Gastrocnemius medialis (tissue), 4 donors: ENCODE measurements around the gene REC8. TPM values are rescaled to one million over a fixed set of nuclear protein-coding genes. Genes with fewer than 3 reads are reported as not detected.

ENCODE experiments used
- ATAC-seq, 2 donors: fragments of 150-250 bp; one replicate each; pipeline ENCODE4 v1.9.1; 2016
- DNase-seq, 2 donors: peaks; one replicate each; pipeline ENCODE4 v3.0.0-alpha.2; 2019
- H3K27ac ChIP-seq, 4 donors: fragments of 200-600 bp; sonication (generic); 1 replicate in 1 of 4; 2 replicates in 3 of 4; pipeline ENCODE4 v1.5.1; 2016 to 2018; ENCODE audit warnings: mild to moderate bottlenecking in 2 of 4, moderate library complexity in 1 of 4
- H3K27me3 ChIP-seq, 3 donors: fragments of 200-600 bp; sonication (generic) in 2 of 3; 1 replicate in 1 of 3; 2 replicates in 2 of 3; pipeline versions ENCODE4 v1.5.1 to v1.6.0; 2016 to 2019; ENCODE audit warnings: mild to moderate bottlenecking in 1 of 3, moderate library complexity in 1 of 3
- H3K36me3 ChIP-seq, 2 donors: fragments of 200-600 bp; sonication (generic) in 1 of 2; one replicate each; pipeline ENCODE4 v1.5.1; 2017 to 2018
- H3K4me1 ChIP-seq, 2 donors: fragments of 200-600 bp; sonication (generic) in 1 of 2; one replicate each; pipeline ENCODE4 v1.5.1; 2016 to 2017; ENCODE audit warnings: mild to moderate bottlenecking in 2 of 2
- H3K4me3 ChIP-seq, 4 donors: fragments of 200-600 bp; sonication (generic) in 3 of 4; 1 replicate in 1 of 4; 2 replicates in 3 of 4; pipeline ENCODE4 v1.5.1; 2016 to 2019; ENCODE audit warnings: mild to moderate bottlenecking in 2 of 4
- H3K9me3 ChIP-seq, 3 donors: fragments of 200-600 bp; sonication (generic) in 2 of 3; 1 replicate in 1 of 3; 2 replicates in 2 of 3; pipeline ENCODE4 v1.5.1; 2016 to 2019
- CTCF ChIP-seq, 5 experiments: fragments of 450-650 bp in 3 of 5; fragments of 200-600 bp in 2 of 5; sonication (generic) in 2 of 5; IDR thresholded peaks in 4 of 5; conservative IDR thresholded peaks in 1 of 5; 1 replicate in 4 of 5; 2 replicates in 1 of 5; pipeline ENCODE4 v1.5.1; 2016 to 2019; ENCODE audit warnings: antibody characterized with exemption in 5 of 5, mild to moderate bottlenecking in 3 of 5, moderate library complexity in 3 of 5
- POLR2A ChIP-seq, 2 donors: fragments of 450-650 bp; IDR thresholded peaks; one replicate each; pipeline ENCODE4 v1.6.1; 2017; ENCODE audit warnings: antibody characterized with exemption in 2 of 2, mild to moderate bottlenecking in 2 of 2, moderate library complexity in 2 of 2
- in situ Hi-C, 4 donors: fragments of 200-750 bp; cut with MboI; loops; one replicate each; pipeline versions ENCODE4 v1.15.0 to v1.8.0; 2017; ENCODE audit warnings: low sequenced_read_pairs in 4 of 4
- intact Hi-C: fragments of 100-400 bp; cut with DNase I; formaldehyde crosslinking; loops from one replicate; pipeline ENCODE4 v1.15.1; 2023; ENCODE audit warnings: low total_unique reads
- total RNA-seq, 4 donors: library from RNA; depleted of rRNA; stranded (reverse); fragments of >200 nt; gene quantifications; one replicate each; pipeline versions ENCODE4 v1.1.0 to v1.2.3, GENCODE V29; 2016

Gene REC8
- total RNA-seq, 4 donors from 2014 or later: 0.27 to 3.1 (median 0.82) TPM; not detected in 1

- in situ Hi-C loops (no loop called here), intact Hi-C loops (no loop called here)
- DNase-seq (no peak), ATAC-seq (no peak)
- no peak overlapping the region for H3K4me3 ChIP-seq
- no peaks in the 10 kb centered on the region for H3K4me1 ChIP-seq
- no peaks in the 10 kb centered on the region for H3K27me3 ChIP-seq
- TF ChIP-seq CTCF (IDR thresholded peaks at IDR 0.05 in 4 of 5, conservative IDR thresholded peaks at IDR 0.05 in 1 of 5) (no peak), POLR2A (IDR thresholded peaks at IDR 0.05) (no peak)
- H3K27ac ChIP-seq: no peak overlapping the region
- H3K9me3 ChIP-seq: no peaks in the 10 kb centered on the region
- peaks cover 5 to 55% of the 10 kb centered on the region in 2 donors for H3K36me3 ChIP-seq
Observed at GRCh38 chr14:24206260-24207103, 34.6 kb downstream of the REC8 start.

GRCh38 chr14:24207104-24207551 is 35.2 kb downstream of the REC8 start:
- Histone ChIP-seq H3K4me3 (no peak overlapping the region), H3K27ac (no peak overlapping the region), H3K27me3 (no peaks in the 10 kb centered on the region), H3K36me3 (peaks cover 5 to 57% of the 10 kb centered on the region in 2 donors), H3K9me3 (no peaks in the 10 kb centered on the region), H3K4me1 (peaks cover 2% of the 10 kb centered on the region in 2 donors)
- no peak for DNase-seq
- ATAC-seq: no peak
- in situ Hi-C loops (no loop called here), intact Hi-C loops (no loop called here)
- TF ChIP-seq POLR2A (IDR thresholded peaks at IDR 0.05): no peak
- TF ChIP-seq CTCF (IDR thresholded peaks at IDR 0.05 in 4 of 5, conservative IDR thresholded peaks at IDR 0.05 in 1 of 5): no peak

GRCh38 chr14:24207625-24208024 is 35.7 kb downstream of the REC8 start:
- TF ChIP-seq POLR2A (IDR thresholded peaks at IDR 0.05) (no peak), CTCF (IDR thresholded peaks at IDR 0.05 in 4 of 5, conservative IDR thresholded peaks at IDR 0.05 in 1 of 5) (no peak)
- in situ Hi-C loops: no loop called here
- H3K4me3 ChIP-seq: no peak overlapping the region
- DNase-seq: no peak
- no peaks in the 10 kb centered on the region for H3K9me3 ChIP-seq
- H3K4me1 ChIP-seq: peaks cover 7% of the 10 kb centered on the region in 2 donors
- intact Hi-C loops: no loop called here
- ATAC-seq: no peak
- peaks cover 5 to 57% of the 10 kb centered on the region in 2 donors for H3K36me3 ChIP-seq
- no peaks in the 10 kb centered on the region for H3K27me3 ChIP-seq
- no peak overlapping the region for H3K27ac ChIP-seq

- H3K4me3 ChIP-seq: no peak overlapping the region
- intact Hi-C loops: no loop called here
- peaks cover 5 to 50% of the 10 kb centered on the region in 2 donors for H3K36me3 ChIP-seq
- ATAC-seq: no peak
- H3K27me3 ChIP-seq: no peaks in the 10 kb centered on the region
- H3K9me3 ChIP-seq: no peaks in the 10 kb centered on the region
- no peak for DNase-seq
- H3K4me1 ChIP-seq: peaks cover 28% of the 10 kb centered on the region in 2 donors
- no peak overlapping the region for H3K27ac ChIP-seq
- in situ Hi-C loops: no loop called here
- no peak for TF ChIP-seq CTCF (IDR thresholded peaks at IDR 0.05 in 4 of 5, conservative IDR thresholded peaks at IDR 0.05 in 1 of 5)
- TF ChIP-seq POLR2A (IDR thresholded peaks at IDR 0.05): no peak
Observed at GRCh38 chr14:24211311-24211710, 39.4 kb downstream of the REC8 start.
